Uterus (tissue), 2 donors: ENCODE measurements around the gene ZSCAN23.

Experiments
- CTCF ChIP-seq, 4 experiments: fragments of 200-600 bp in 2 of 4; fragments of 450-650 bp in 2 of 4; sonication (generic) in 2 of 4; IDR thresholded peaks; one replicate each; pipeline ENCODE4 v1.5.1; 2016 to 2019; ENCODE audit warnings: antibody characterized with exemption in 4 of 4, mild to moderate bottlenecking in 2 of 4, moderate library complexity in 1 of 4
- POLR2A ChIP-seq, 2 donors: fragments of 450-650 bp; IDR thresholded peaks; one replicate each; pipeline ENCODE4 v1.6.1; 2016; ENCODE audit warnings: antibody characterized with exemption in 2 of 2, mild to moderate bottlenecking in 1 of 2, moderate library complexity in 1 of 2

DNA sequence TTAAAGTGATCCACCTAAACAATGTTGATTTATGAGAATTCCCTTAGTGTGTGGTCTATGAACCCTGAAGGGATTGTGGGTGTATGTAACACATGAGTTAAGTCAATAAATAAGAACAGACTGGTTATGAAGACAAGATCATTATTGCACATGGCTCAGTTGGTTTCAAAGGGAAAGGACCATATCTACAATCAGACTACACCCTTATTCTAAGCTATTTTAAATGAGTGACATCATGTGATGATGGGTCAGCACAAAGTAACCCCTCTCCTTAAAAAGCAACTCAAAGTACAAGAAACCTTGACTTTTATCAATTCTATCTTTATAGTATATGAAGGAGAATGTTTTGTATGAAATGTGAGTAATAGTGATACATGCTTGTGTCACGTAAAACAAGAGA, 15.3 kb upstream of the ZSCAN23 start:
- TF ChIP-seq CTCF (IDR thresholded peaks at IDR 0.05) (no peak), POLR2A (IDR thresholded peaks at IDR 0.05) (no peak)
